H1 (cell line): ENCODE measurements around the gene AGBL4. TPM values are rescaled to one million over a fixed set of nuclear protein-coding genes. Genes with fewer than 3 reads are reported as not detected.

Source experiments
- CTCF ChIA-PET: fragments of 300-600 bp; sonication (Branson Sonifier 250); formaldehyde crosslinking; loops from one replicate; lab custom pipeline; 2021; ENCODE audit not compliant: partially characterized antibody; lab: Charles Lee
- POLR2A ChIA-PET: fragments of 300-600 bp; sonication (Branson Sonifier 250); formaldehyde crosslinking; loops from one replicate; lab custom pipeline; 2021; ENCODE audit warnings: inconsistent platforms; ENCODE audit not compliant: partially characterized antibody; lab: Charles Lee
- DNase-seq, 2 experiments: peaks; one replicate each; pipeline versions ENCODE4 v3.0.0 to v3.0.0-alpha.2; 2010 to 2022; ENCODE audit warnings: low spot score in 2 of 2, low read depth in 1 of 2, mixed read lengths in 1 of 2
- FAIRE-seq: peaks from 2 replicates; lab custom pipeline; 2011; peaks lifted over from hg19 to GRCh38; lab: Jason Lieb, UNC
- H2AFZ ChIP-seq: 2 replicates; pipeline ENCODE4 v1.8.1; 2012; ENCODE audit warnings: low read length, inconsistent platforms
- H2AK5ac ChIP-seq: 2 replicates; pipeline ENCODE4 v1.6.1; 2013; ENCODE audit warnings: low read depth, low read length
- H2BK120ac ChIP-seq: replicated peaks from 2 replicates; pipeline ENCODE3; 2013; ENCODE audit warnings: low read depth, low read length, inconsistent platforms
- H2BK12ac ChIP-seq: 2 replicates; pipeline ENCODE4 v1.6.1; 2013; ENCODE audit warnings: low read depth, low read length
- H2BK15ac ChIP-seq: 2 replicates; pipeline ENCODE4 v1.6.1; 2013; ENCODE audit warnings: low read length
- H2BK20ac ChIP-seq: 2 replicates; pipeline ENCODE4 v1.6.1; 2013; ENCODE audit warnings: low read length
- H2BK5ac ChIP-seq: 2 replicates; pipeline ENCODE4 v1.6.1; 2013; ENCODE audit warnings: low read depth, low read length
- H3K14ac ChIP-seq: 2 replicates; pipeline ENCODE4 v1.6.1; 2013; ENCODE audit warnings: inconsistent platforms; ENCODE audit not compliant: insufficient read length
- H3K18ac ChIP-seq: 2 replicates; pipeline ENCODE4 v1.6.1; 2013; ENCODE audit warnings: low read length; ENCODE audit errors: extremely low read depth
- H3K23ac ChIP-seq: 2 replicates; pipeline ENCODE4 v1.6.1; 2013; ENCODE audit warnings: inconsistent platforms; ENCODE audit not compliant: insufficient read length
- H3K23me2 ChIP-seq: 2 replicates; pipeline ENCODE4 v1.6.1; 2013; ENCODE audit warnings: low read depth, low read length
- H3K27ac ChIP-seq: 2 replicates; pipeline ENCODE4 v1.6.1; 2011; ENCODE audit warnings: low read depth, low read length, inconsistent platforms
- H3K27me3 ChIP-seq, 4 experiments: replicated peaks in 1 of 4; 1 replicate in 1 of 4; 2 replicates in 3 of 4; pipeline versions ENCODE4 v1.6.1 to v1.8.1; 2011 to 2013; ENCODE audit warnings: low read length in 3 of 4, mild to moderate bottlenecking in 3 of 4, inconsistent platforms in 2 of 4, mixed read lengths in 2 of 4, moderate library complexity in 1 of 4; ENCODE audit not compliant: control insufficient read depth in 3 of 4, insufficient read depth in 3 of 4; ENCODE audit errors: extremely low read depth in 1 of 4
- H3K36me3 ChIP-seq, 4 experiments: 2 replicates each; pipeline versions ENCODE4 v1.6.1 to v1.8.1; 2011 to 2013; ENCODE audit warnings: mild to moderate bottlenecking in 4 of 4, low read length in 3 of 4, moderate library complexity in 2 of 4, control low read depth in 1 of 4, inconsistent platforms in 1 of 4; ENCODE audit not compliant: insufficient read depth in 4 of 4, control insufficient read depth in 2 of 4
- H3K4ac ChIP-seq: replicated peaks from 2 replicates; pipeline ENCODE3; 2013; ENCODE audit warnings: low read length, low read depth, mixed read lengths, inconsistent platforms; ENCODE audit not compliant: insufficient read length
- H3K4me1 ChIP-seq, 4 experiments: replicated peaks in 1 of 4; 1 replicate in 1 of 4; 2 replicates in 3 of 4; pipeline versions ENCODE4 v1.6.1 to v1.8.1; 2011 to 2013; ENCODE audit warnings: low read length in 3 of 4, inconsistent platforms in 2 of 4, mixed read lengths in 1 of 4; ENCODE audit not compliant: insufficient read depth in 4 of 4, control insufficient read depth in 3 of 4
- H3K4me2 ChIP-seq, 2 experiments: 2 replicates each; pipeline versions ENCODE4 v1.6.1 to v1.8.1; 2011 to 2013; ENCODE audit warnings: low read depth in 2 of 2, low read length in 2 of 2, control low read depth in 1 of 2, inconsistent platforms in 1 of 2, mild to moderate bottlenecking in 1 of 2; ENCODE audit not compliant: insufficient read depth in 1 of 2
- H3K4me3 ChIP-seq, 4 experiments: fragments of 200-600, 300-600 bp in 1 of 4; sonication (generic), shearing (Covaris generic), sonication (Bioruptor Twin) in 1 of 4; 2 replicates each; pipeline versions ENCODE4 v1.5.1 to v1.8.1; 2011 to 2016; ENCODE audit warnings: low read length in 4 of 4, low read depth in 3 of 4, control low read depth in 2 of 4, inconsistent platforms in 2 of 4, mild to moderate bottlenecking in 2 of 4, mixed read lengths in 1 of 4, moderate library complexity in 1 of 4; ENCODE audit not compliant: insufficient read depth in 2 of 4; ENCODE audit errors: extremely low read depth in 1 of 4
- H3K56ac ChIP-seq: replicated peaks from 2 replicates; pipeline ENCODE3; 2013; ENCODE audit warnings: low read depth, mild to moderate bottlenecking, mixed read lengths, low read length, inconsistent platforms; ENCODE audit not compliant: insufficient read length
- H3K79me1 ChIP-seq: 2 replicates; pipeline ENCODE4 v1.6.1; 2013; ENCODE audit warnings: low read depth, low read length, control low read depth
- H3K79me2 ChIP-seq, 2 experiments: 2 replicates each; pipeline versions ENCODE4 v1.6.1 to v1.8.1; 2012 to 2013; ENCODE audit warnings: low read length in 2 of 2, mild to moderate bottlenecking in 2 of 2, inconsistent platforms in 1 of 2; ENCODE audit not compliant: insufficient read depth in 2 of 2, control insufficient read depth in 1 of 2
- H3K9ac ChIP-seq, 4 experiments: replicated peaks in 1 of 4; 1 replicate in 1 of 4; 2 replicates in 3 of 4; pipeline versions ENCODE4 v1.6.1 to v1.8.1; 2011 to 2013; ENCODE audit warnings: low read depth in 3 of 4, low read length in 3 of 4, control low read depth in 2 of 4, mild to moderate bottlenecking in 2 of 4, moderate library complexity in 2 of 4, inconsistent platforms in 1 of 4; ENCODE audit errors: extremely low read depth in 1 of 4
- H3K9me3 ChIP-seq, 2 experiments: 2 replicates each; pipeline versions ENCODE4 v1.6.1 to v1.8.1; 2012 to 2013; ENCODE audit warnings: mild to moderate bottlenecking in 2 of 2, moderate library complexity in 2 of 2, control low read depth in 1 of 2, inconsistent platforms in 1 of 2, low read depth in 1 of 2, low read length in 1 of 2, mixed read lengths in 1 of 2; ENCODE audit not compliant: insufficient read depth in 2 of 2
- H4K20me1 ChIP-seq, 2 experiments: replicated peaks in 1 of 2; 2 replicates each; pipeline versions ENCODE3 to v1.8.1; 2011 to 2013; ENCODE audit warnings: inconsistent platforms in 2 of 2, low read length in 2 of 2, mild to moderate bottlenecking in 1 of 2; ENCODE audit not compliant: insufficient read depth in 2 of 2, control insufficient read depth in 1 of 2
- H4K5ac ChIP-seq: 2 replicates; pipeline ENCODE4 v1.6.1; 2013; ENCODE audit warnings: low read length, low read depth, mixed read lengths, inconsistent platforms; ENCODE audit not compliant: insufficient read length
- H4K8ac ChIP-seq: 2 replicates; pipeline ENCODE4 v1.8.0; 2013; ENCODE audit warnings: mild to moderate bottlenecking, moderate library complexity, low read length, inconsistent platforms; ENCODE audit not compliant: insufficient read depth; ENCODE audit errors: extremely low read depth
- H4K91ac ChIP-seq: replicated peaks from 2 replicates; pipeline ENCODE3; 2013; ENCODE audit warnings: low read length, mixed read lengths, inconsistent platforms; ENCODE audit not compliant: insufficient read length
- CBX5 ChIP-seq: fragments of 300-800, 300-1000 bp; sonication (generic); IDR thresholded peaks from 2 replicates; pipeline ENCODE4 v1.7.1; 2016; ENCODE audit warnings: antibody characterized with exemption, low read length, low read depth
- CHD1 ChIP-seq: IDR thresholded peaks from 2 replicates; pipeline ENCODE4 v1.6.1; 2012; ENCODE audit warnings: low read depth, low read length, improper control_type of control experiment
- CREB1 ChIP-seq: IDR thresholded peaks from 2 replicates; pipeline ENCODE4 v1.6.1; 2012; ENCODE audit warnings: inconsistent platforms
- EP300 ChIP-seq, 2 experiments: IDR thresholded peaks; 1 replicate in 1 of 2; 2 replicates in 1 of 2; pipeline ENCODE4 v1.6.1; 2011 to 2012; ENCODE audit warnings: low read depth in 2 of 2, low read length in 2 of 2, mild to moderate bottlenecking in 2 of 2, borderline replicate concordance in 1 of 2, inconsistent platforms in 1 of 2, moderate library complexity in 1 of 2
- FOSL1 ChIP-seq: IDR thresholded peaks from 2 replicates; pipeline ENCODE4 v1.6.1; 2011; ENCODE audit warnings: mild to moderate bottlenecking, low read depth, low read length, moderate library complexity; ENCODE audit not compliant: insufficient read depth
- GABPA ChIP-seq: IDR thresholded peaks from 2 replicates; pipeline ENCODE4 v1.6.1; 2011; ENCODE audit warnings: mild to moderate bottlenecking, low read length, moderate library complexity, borderline replicate concordance; ENCODE audit not compliant: insufficient read depth
- NRF1 ChIP-seq: IDR thresholded peaks from 2 replicates; pipeline ENCODE4 v1.6.1; 2011; ENCODE audit warnings: mild to moderate bottlenecking, low read depth, low read length, improper control_type of control experiment
- SIX5 ChIP-seq: IDR thresholded peaks from 2 replicates; pipeline ENCODE4 v1.6.1; 2011; ENCODE audit warnings: mild to moderate bottlenecking, low read depth, low read length
- SP2 ChIP-seq: IDR thresholded peaks from 2 replicates; pipeline ENCODE4 v1.6.1; 2012; ENCODE audit warnings: mild to moderate bottlenecking, low read length, inconsistent platforms
- SUZ12 ChIP-seq: fragments of 200-600 bp; sonication (generic); IDR thresholded peaks from 2 replicates; pipeline ENCODE4 v1.6.1; 2012; ENCODE audit warnings: mild to moderate bottlenecking, inconsistent platforms, low read length, moderate library complexity, mixed read lengths
- TAF7 ChIP-seq: optimal IDR thresholded peaks from 2 replicates; pipeline ENCODE3; 2011; ENCODE audit warnings: low read depth, mild to moderate bottlenecking, inconsistent platforms, low read length, moderate library complexity, borderline replicate concordance
- TEAD4 ChIP-seq: IDR thresholded peaks from 2 replicates; pipeline ENCODE4 v1.6.1; 2012; ENCODE audit warnings: low read depth, low read length, inconsistent platforms, mixed read lengths
- ZNF274 ChIP-seq: IDR thresholded peaks from 2 replicates; pipeline ENCODE4 v1.7.0; 2012; ENCODE audit warnings: low read length, borderline replicate concordance; ENCODE audit errors: extremely low read depth
- WGBS, 2 experiments: shearing (Covaris generic) in 1 of 2; methylation state at CpG; one replicate each; pipeline versions ENCODE4 v1.1.6 to v1.1.7; 2013 to 2015; ENCODE audit warnings: low lambda C conversion rate in 2 of 2, mixed read lengths in 2 of 2, inconsistent platforms in 1 of 2, low coverage in 1 of 2, missing lambda C conversion rate in 1 of 2; ENCODE audit not compliant: insufficient replicate concordance in 2 of 2, insufficient coverage in 1 of 2, insufficient read length in 1 of 2; ENCODE audit errors: extremely low coverage in 1 of 2, missing lambda C conversion rate in 1 of 2; 5-methylcytosine and 5-hydroxymethylcytosine counted together
- polyA plus RNA-seq, 7 experiments: library from polyadenylated mRNA; depleted of rRNA in 3 of 7; stranded (reverse) in 5 of 7; unstranded in 2 of 7; fragments of >200 nt in 5 of 7; fragments of 200-250 nt in 2 of 7; gene quantifications; 1 replicate in 5 of 7; 2 replicates in 1 of 7; 4 replicates in 1 of 7; pipeline versions ENCODE4 v1.2.1 to v1.2.3, GENCODE V29; 2011 to 2013; ENCODE audit warnings: missing spikeins in 2 of 7, mixed read lengths in 2 of 7
- total RNA-seq: library from RNA; stranded (reverse); fragmentation: NEBNext Ultra II Directional; extraction: Animal tissue kit (Norgen Biotek cat#: 25700); gene quantifications from 2 replicates; pipeline ENCODE4 v1.2.1, GENCODE V29; 2021
- TF ChIP-seq, protein P1 (sequence below): IDR thresholded peaks from 2 replicates; pipeline ENCODE4 v1.6.1; 2011; ENCODE audit warnings: low read length, improper control_type of control experiment

Gene AGBL4
- total and polyA plus RNA-seq, 2 of the 8 experiments (the other 6 are each of a cell fraction or from before 2014, with no cell fraction given): 0.41 to 0.45 TPM

- H3K4me3 ChIP-seq: no peak overlapping the region
- no peak overlapping the region for H3K14ac ChIP-seq
- no peak overlapping the region for H2BK15ac ChIP-seq
- H2AFZ ChIP-seq: no peak overlapping the region
- H4K8ac ChIP-seq: no peak overlapping the region
- H3K79me1 ChIP-seq: no peaks in the 10 kb centered on the region
- no peak overlapping the region for H2AK5ac ChIP-seq
- CTCF ChIA-PET: no interaction called here
- no peak overlapping the region for H2BK20ac ChIP-seq
- H3K9me3 ChIP-seq: peaks cover 87 to 90% of the 10 kb centered on the region in 2 experiments
- no peak overlapping the region for H2BK12ac ChIP-seq
- POLR2A ChIA-PET: no interaction called here
- WGBS, 2 experiments: 81% methylated on average over 3 of the region's 3 CpGs; no CpG with 5 or more reads in 1 of the 2 experiments
- H3K4me1 ChIP-seq: no peaks in the 10 kb centered on the region
- no peak overlapping the region for H3K4me2 ChIP-seq
- H3K56ac ChIP-seq: no peak overlapping the region
- no peak overlapping the region for H4K5ac ChIP-seq
- H4K20me1 ChIP-seq: no peaks in the 10 kb centered on the region
- no peak overlapping the region for H4K91ac ChIP-seq
- H2BK120ac ChIP-seq: no peak overlapping the region
- H3K27ac ChIP-seq: no peak overlapping the region
- H3K36me3 ChIP-seq: no peaks in the 10 kb centered on the region
- H3K23me2 ChIP-seq: no peaks in the 10 kb centered on the region
- H3K9ac ChIP-seq: no peak overlapping the region
- no peaks in the 10 kb centered on the region for H3K27me3 ChIP-seq
- H3K79me2 ChIP-seq: no peaks in the 10 kb centered on the region
- DNase-seq: no peak
- no peak overlapping the region for H2BK5ac ChIP-seq
- no peak overlapping the region for H3K4ac ChIP-seq
- FAIRE-seq: no peak
- no peak overlapping the region for H3K18ac ChIP-seq
- no peak overlapping the region for H3K23ac ChIP-seq
- no peak for TF ChIP-seq TAF7
- TF ChIP-seq, protein P1, sequence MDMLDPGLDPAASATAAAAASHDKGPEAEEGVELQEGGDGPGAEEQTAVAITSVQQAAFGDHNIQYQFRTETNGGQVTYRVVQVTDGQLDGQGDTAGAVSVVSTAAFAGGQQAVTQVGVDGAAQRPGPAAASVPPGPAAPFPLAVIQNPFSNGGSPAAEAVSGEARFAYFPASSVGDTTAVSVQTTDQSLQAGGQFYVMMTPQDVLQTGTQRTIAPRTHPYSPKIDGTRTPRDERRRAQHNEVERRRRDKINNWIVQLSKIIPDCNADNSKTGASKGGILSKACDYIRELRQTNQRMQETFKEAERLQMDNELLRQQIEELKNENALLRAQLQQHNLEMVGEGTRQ: no peak
- TF ChIP-seq CHD1: no peak
- no peak for TF ChIP-seq SUZ12
- TF ChIP-seq SIX5: no peak
- no peak for TF ChIP-seq CREB1
- no peak for TF ChIP-seq CBX5
- no peak for TF ChIP-seq EP300 (IDR thresholded peaks at IDR 0.05; ENCODE audit: borderline replicate concordance in 1 of 2, low read depth in 2 of 2, low read length in 2 of 2)
- no peak for TF ChIP-seq FOSL1
- no peak for TF ChIP-seq NRF1
- no peak for TF ChIP-seq TEAD4
- no peak for TF ChIP-seq ZNF274
- TF ChIP-seq SP2: no peak
- TF ChIP-seq GABPA: no peak
Observed at GRCh38 chr1:49627781-49628180, 396.0 kb downstream of the AGBL4 start.
